H1 (cell line): ENCODE data around the gene C2orf92. TPM values are rescaled to one million over a fixed set of nuclear protein-coding genes. Genes with fewer than 3 reads are reported as not detected.

Experiments
- CEBPB ChIP-seq: IDR thresholded peaks from 2 replicates; pipeline ENCODE4 v1.6.1; 2012; ENCODE audit warnings: low read depth, low read length
- GABPA ChIP-seq: IDR thresholded peaks from 2 replicates; pipeline ENCODE4 v1.6.1; 2011; ENCODE audit warnings: mild to moderate bottlenecking, low read length, moderate library complexity, borderline replicate concordance; ENCODE audit not compliant: insufficient read depth
- POU5F1 ChIP-seq: IDR thresholded peaks from 2 replicates; pipeline ENCODE4 v1.6.1; 2011; ENCODE audit warnings: low read depth, mild to moderate bottlenecking, low read length, moderate library complexity
- TEAD4 ChIP-seq: IDR thresholded peaks from 2 replicates; pipeline ENCODE4 v1.6.1; 2012; ENCODE audit warnings: low read depth, low read length, inconsistent platforms, mixed read lengths
- YY1 ChIP-seq: IDR thresholded peaks from 2 replicates; pipeline ENCODE4 v1.6.1; 2011; ENCODE audit warnings: low read depth, mild to moderate bottlenecking, low read length
- polyA plus RNA-seq, 7 experiments: library from polyadenylated mRNA; depleted of rRNA in 3 of 7; stranded (reverse) in 5 of 7; unstranded in 2 of 7; fragments of >200 nt in 5 of 7; fragments of 200-250 nt in 2 of 7; gene quantifications; 1 replicate in 5 of 7; 2 replicates in 1 of 7; 4 replicates in 1 of 7; pipeline versions ENCODE4 v1.2.1 to v1.2.3, GENCODE V29; 2011 to 2013; ENCODE audit warnings: missing spikeins in 2 of 7, mixed read lengths in 2 of 7
- total RNA-seq: library from RNA; stranded (reverse); fragmentation: NEBNext Ultra II Directional; extraction: Animal tissue kit (Norgen Biotek cat#: 25700); gene quantifications from 2 replicates; pipeline ENCODE4 v1.2.1, GENCODE V29; 2021
- TF ChIP-seq, protein P1 (sequence below): fragments of 300-600 bp; sonication (generic); IDR thresholded peaks from 2 replicates; pipeline ENCODE4 v1.7.1; 2012; ENCODE audit warnings: low read length, moderate library complexity, mild to moderate bottlenecking, inconsistent platforms; ENCODE audit not compliant: insufficient replicate concordance
- TF ChIP-seq, protein P2 (sequence below), 3 experiments: IDR thresholded peaks; 1 replicate in 2 of 3; 2 replicates in 1 of 3; pipeline versions ENCODE4 v1.5.1 to v1.6.1; 2011; ENCODE audit warnings: low read length in 3 of 3, mild to moderate bottlenecking in 3 of 3, inconsistent platforms in 2 of 3, low read depth in 1 of 3, moderate library complexity in 1 of 3; ENCODE audit not compliant: insufficient read depth in 1 of 3; ENCODE audit errors: control extremely low read depth in 1 of 3

C2orf92 gene
- total and polyA plus RNA-seq, 2 of the 8 experiments (the other 6 are each of a cell fraction or from before 2014, with no cell fraction given) = 2.3 to 3.7 TPM

DNA sequence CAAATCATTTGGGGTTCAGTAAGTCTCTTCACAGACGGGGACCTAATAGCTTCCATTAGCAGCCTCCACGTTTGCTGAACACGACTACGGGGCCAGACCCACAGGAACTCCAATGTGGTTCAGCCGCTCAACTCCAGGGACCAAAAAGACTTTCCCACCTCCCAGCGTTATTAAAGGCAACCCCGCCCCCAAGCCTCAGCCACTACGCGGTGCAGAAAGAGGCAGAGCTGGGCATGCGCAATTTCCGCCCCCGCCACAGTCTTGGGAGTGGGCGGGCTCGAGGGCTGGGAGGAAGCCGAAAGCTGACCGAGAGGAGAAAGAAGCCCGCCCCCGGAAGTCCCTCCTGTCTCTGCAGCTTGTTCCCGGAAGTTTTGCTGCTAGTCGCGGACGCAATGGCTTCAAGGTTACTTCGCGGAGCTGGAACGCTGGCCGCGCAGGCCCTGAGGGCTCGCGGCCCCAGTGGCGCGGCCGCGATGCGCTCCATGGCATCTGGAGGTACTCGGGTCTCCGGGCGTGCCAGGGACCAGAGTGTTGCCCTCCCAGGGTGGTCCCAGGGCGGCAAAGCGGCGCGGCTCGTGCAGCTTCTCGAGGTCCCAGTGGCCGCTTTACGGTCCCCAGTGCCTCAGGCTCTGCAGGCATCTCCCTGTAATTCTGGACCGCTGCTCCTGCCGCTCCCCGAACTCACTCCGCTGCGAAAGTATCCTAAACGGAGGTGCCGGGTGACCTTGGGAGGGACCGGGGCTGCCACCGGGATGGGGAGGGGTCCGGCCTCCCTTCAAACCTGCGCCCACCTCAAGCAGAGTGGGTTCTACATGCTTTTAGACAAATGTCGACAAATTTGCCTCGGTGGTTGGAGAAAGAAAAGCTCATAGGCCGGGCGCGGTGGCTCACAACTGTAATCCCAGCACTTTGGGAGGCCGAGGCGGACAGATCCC lies 23.6 kb upstream of the C2orf92 start, which contains the start of gene COX5B (continued):
- TF ChIP-seq, protein P1, sequence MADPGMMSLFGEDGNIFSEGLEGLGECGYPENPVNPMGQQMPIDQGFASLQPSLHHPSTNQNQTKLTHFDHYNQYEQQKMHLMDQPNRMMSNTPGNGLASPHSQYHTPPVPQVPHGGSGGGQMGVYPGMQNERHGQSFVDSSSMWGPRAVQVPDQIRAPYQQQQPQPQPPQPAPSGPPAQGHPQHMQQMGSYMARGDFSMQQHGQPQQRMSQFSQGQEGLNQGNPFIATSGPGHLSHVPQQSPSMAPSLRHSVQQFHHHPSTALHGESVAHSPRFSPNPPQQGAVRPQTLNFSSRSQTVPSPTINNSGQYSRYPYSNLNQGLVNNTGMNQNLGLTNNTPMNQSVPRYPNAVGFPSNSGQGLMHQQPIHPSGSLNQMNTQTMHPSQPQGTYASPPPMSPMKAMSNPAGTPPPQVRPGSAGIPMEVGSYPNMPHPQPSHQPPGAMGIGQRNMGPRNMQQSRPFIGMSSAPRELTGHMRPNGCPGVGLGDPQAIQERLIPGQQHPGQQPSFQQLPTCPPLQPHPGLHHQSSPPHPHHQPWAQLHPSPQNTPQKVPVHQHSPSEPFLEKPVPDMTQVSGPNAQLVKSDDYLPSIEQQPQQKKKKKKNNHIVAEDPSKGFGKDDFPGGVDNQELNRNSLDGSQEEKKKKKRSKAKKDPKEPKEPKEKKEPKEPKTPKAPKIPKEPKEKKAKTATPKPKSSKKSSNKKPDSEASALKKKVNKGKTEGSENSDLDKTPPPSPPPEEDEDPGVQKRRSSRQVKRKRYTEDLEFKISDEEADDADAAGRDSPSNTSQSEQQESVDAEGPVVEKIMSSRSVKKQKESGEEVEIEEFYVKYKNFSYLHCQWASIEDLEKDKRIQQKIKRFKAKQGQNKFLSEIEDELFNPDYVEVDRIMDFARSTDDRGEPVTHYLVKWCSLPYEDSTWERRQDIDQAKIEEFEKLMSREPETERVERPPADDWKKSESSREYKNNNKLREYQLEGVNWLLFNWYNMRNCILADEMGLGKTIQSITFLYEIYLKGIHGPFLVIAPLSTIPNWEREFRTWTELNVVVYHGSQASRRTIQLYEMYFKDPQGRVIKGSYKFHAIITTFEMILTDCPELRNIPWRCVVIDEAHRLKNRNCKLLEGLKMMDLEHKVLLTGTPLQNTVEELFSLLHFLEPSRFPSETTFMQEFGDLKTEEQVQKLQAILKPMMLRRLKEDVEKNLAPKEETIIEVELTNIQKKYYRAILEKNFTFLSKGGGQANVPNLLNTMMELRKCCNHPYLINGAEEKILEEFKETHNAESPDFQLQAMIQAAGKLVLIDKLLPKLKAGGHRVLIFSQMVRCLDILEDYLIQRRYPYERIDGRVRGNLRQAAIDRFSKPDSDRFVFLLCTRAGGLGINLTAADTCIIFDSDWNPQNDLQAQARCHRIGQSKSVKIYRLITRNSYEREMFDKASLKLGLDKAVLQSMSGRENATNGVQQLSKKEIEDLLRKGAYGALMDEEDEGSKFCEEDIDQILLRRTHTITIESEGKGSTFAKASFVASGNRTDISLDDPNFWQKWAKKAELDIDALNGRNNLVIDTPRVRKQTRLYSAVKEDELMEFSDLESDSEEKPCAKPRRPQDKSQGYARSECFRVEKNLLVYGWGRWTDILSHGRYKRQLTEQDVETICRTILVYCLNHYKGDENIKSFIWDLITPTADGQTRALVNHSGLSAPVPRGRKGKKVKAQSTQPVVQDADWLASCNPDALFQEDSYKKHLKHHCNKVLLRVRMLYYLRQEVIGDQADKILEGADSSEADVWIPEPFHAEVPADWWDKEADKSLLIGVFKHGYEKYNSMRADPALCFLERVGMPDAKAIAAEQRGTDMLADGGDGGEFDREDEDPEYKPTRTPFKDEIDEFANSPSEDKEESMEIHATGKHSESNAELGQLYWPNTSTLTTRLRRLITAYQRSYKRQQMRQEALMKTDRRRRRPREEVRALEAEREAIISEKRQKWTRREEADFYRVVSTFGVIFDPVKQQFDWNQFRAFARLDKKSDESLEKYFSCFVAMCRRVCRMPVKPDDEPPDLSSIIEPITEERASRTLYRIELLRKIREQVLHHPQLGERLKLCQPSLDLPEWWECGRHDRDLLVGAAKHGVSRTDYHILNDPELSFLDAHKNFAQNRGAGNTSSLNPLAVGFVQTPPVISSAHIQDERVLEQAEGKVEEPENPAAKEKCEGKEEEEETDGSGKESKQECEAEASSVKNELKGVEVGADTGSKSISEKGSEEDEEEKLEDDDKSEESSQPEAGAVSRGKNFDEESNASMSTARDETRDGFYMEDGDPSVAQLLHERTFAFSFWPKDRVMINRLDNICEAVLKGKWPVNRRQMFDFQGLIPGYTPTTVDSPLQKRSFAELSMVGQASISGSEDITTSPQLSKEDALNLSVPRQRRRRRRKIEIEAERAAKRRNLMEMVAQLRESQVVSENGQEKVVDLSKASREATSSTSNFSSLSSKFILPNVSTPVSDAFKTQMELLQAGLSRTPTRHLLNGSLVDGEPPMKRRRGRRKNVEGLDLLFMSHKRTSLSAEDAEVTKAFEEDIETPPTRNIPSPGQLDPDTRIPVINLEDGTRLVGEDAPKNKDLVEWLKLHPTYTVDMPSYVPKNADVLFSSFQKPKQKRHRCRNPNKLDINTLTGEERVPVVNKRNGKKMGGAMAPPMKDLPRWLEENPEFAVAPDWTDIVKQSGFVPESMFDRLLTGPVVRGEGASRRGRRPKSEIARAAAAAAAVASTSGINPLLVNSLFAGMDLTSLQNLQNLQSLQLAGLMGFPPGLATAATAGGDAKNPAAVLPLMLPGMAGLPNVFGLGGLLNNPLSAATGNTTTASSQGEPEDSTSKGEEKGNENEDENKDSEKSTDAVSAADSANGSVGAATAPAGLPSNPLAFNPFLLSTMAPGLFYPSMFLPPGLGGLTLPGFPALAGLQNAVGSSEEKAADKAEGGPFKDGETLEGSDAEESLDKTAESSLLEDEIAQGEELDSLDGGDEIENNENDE = no peak
- no peak for TF ChIP-seq POU5F1
- TF ChIP-seq GABPA = peak; percentile 85; the same call in 1 of the 2 replicates
- no peak for TF ChIP-seq CEBPB
- TF ChIP-seq, protein P2, sequence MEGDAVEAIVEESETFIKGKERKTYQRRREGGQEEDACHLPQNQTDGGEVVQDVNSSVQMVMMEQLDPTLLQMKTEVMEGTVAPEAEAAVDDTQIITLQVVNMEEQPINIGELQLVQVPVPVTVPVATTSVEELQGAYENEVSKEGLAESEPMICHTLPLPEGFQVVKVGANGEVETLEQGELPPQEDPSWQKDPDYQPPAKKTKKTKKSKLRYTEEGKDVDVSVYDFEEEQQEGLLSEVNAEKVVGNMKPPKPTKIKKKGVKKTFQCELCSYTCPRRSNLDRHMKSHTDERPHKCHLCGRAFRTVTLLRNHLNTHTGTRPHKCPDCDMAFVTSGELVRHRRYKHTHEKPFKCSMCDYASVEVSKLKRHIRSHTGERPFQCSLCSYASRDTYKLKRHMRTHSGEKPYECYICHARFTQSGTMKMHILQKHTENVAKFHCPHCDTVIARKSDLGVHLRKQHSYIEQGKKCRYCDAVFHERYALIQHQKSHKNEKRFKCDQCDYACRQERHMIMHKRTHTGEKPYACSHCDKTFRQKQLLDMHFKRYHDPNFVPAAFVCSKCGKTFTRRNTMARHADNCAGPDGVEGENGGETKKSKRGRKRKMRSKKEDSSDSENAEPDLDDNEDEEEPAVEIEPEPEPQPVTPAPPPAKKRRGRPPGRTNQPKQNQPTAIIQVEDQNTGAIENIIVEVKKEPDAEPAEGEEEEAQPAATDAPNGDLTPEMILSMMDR (IDR thresholded peaks at IDR 0.05; ENCODE audit: control extremely low read depth in 1 of 3, insufficient read depth in 1 of 3, low read depth in 1 of 3, low read length in 3 of 3) = no peak
- no peak for TF ChIP-seq YY1
- no peak for TF ChIP-seq TEAD4
